K562 (cell line): ENCODE measurements around the gene BICDL1. TPM values are rescaled to one million over a fixed set of nuclear protein-coding genes. Genes with fewer than 3 reads are reported as not detected.

Source experiments
- C11orf30 ChIP-seq: fragments of 450-650 bp; IDR thresholded peaks from 2 replicates; pipeline ENCODE4 v1.6.1; 2016; ENCODE audit warnings: low read depth, mild to moderate bottlenecking
- CBFA2T2 ChIP-seq: fragments of 450-650 bp; conservative IDR thresholded peaks from 2 replicates; pipeline ENCODE4 v1.6.1; 2017; ENCODE audit warnings: mild to moderate bottlenecking
- CTBP1 ChIP-seq: fragments of 450-650 bp; IDR thresholded peaks from 2 replicates; pipeline ENCODE4 v1.6.1; 2016; ENCODE audit warnings: borderline replicate concordance
- FOXM1 ChIP-seq, 2 experiments: fragments of 450-650 bp in 1 of 2; sonication (generic) in 1 of 2; formaldehyde crosslinking in 1 of 2; IDR thresholded peaks; 2 replicates each; pipeline versions ENCODE4 v1.6.1 to v1.9.0; 2017 to 2022; ENCODE audit warnings: low read depth in 2 of 2, mild to moderate bottlenecking in 2 of 2, missing genetic modification reagents in 1 of 2, moderate library complexity in 1 of 2
- MAFF ChIP-seq: IDR thresholded peaks from 2 replicates; pipeline ENCODE4 v1.6.1; 2012; ENCODE audit warnings: low read length, improper control_type of control experiment
- RAD21 ChIP-seq, 2 experiments: fragments of 250-450 bp in 1 of 2; fragments of 450-650 bp in 1 of 2; sonication (Bioruptor Pico) in 1 of 2; formaldehyde crosslinking in 1 of 2; IDR thresholded peaks in 1 of 2; conservative IDR thresholded peaks in 1 of 2; 2 replicates each; pipeline versions ENCODE4 v1.4.0 to v1.8.0; 2020 to 2022; ENCODE audit warnings: mild to moderate bottlenecking in 2 of 2, moderate library complexity in 1 of 2
- RB1 ChIP-seq: fragments of 450-650 bp; IDR thresholded peaks from 2 replicates; pipeline ENCODE4 v1.6.1; 2017; ENCODE audit warnings: low read depth, mild to moderate bottlenecking
- TARDBP ChIP-seq: fragments of 450-650 bp; IDR thresholded peaks from 2 replicates; pipeline ENCODE4 v1.6.1; 2016
- ZBTB1 ChIP-seq: sonication (generic); formaldehyde crosslinking; IDR thresholded peaks from 2 replicates; pipeline ENCODE4 v1.8.1; 2023; ENCODE audit warnings: missing genetic modification reagents, low read depth, mild to moderate bottlenecking, borderline replicate concordance
- ZFP1 ChIP-seq: fragments of 450-650 bp; formaldehyde crosslinking; IDR thresholded peaks from 2 replicates; pipeline ENCODE4 v1.4.0; 2020; ENCODE audit warnings: mild to moderate bottlenecking, mixed read lengths
- polyA plus RNA-seq, 8 experiments: library from polyadenylated mRNA; depleted of rRNA in 4 of 8; stranded (reverse) in 5 of 8; unstranded in 3 of 8; fragments of >200 nt; fragmentation: Nextera tagmentation in 2 of 8; fragmentation: Illumina TruSeq in 1 of 8; extraction: Ambion mirVana in 2 of 8; extraction: Trizol in 1 of 8; gene quantifications; 2 replicates each; pipeline versions ENCODE4 v1.2.1 to v1.2.3, GENCODE V29; 2011 to 2014; ENCODE audit warnings: inconsistent platforms in 1 of 8, missing spikeins in 1 of 8
- total RNA-seq, 7 experiments: library from RNA; depleted of rRNA in 6 of 7; stranded (reverse); fragments of >200 nt in 6 of 7; fragmentation: Illumina TruSeq in 2 of 7; extraction: Trizol in 2 of 7; gene quantifications; 2 replicates each; pipeline versions ENCODE4 v1.2.1 to v1.2.3, GENCODE V29; 2011 to 2021; ENCODE audit warnings: low replicate concordance in 1 of 7
- TF ChIP-seq, protein P1 (sequence below): sonication (generic); formaldehyde crosslinking; IDR thresholded peaks from 2 replicates; pipeline ENCODE4 v1.8.1; 2023; ENCODE audit warnings: mild to moderate bottlenecking, missing genetic modification reagents
- TF ChIP-seq, protein P2 (sequence below): sonication (generic); formaldehyde crosslinking; IDR thresholded peaks from 2 replicates; pipeline ENCODE4 v1.8.0; 2022; ENCODE audit warnings: mild to moderate bottlenecking, missing genetic modification reagents, borderline replicate concordance
- TF ChIP-seq, protein P3 (sequence below), 3 experiments: IDR thresholded peaks in 2 of 3; conservative IDR thresholded peaks in 1 of 3; 2 replicates each; pipeline ENCODE4 v1.5.1; 2011 to 2012; ENCODE audit warnings: low read length in 3 of 3, mild to moderate bottlenecking in 3 of 3, control low read depth in 2 of 3, improper control_type of control experiment in 1 of 3, inconsistent platforms in 1 of 3, low read depth in 1 of 3, mixed read lengths in 1 of 3, moderate library complexity in 1 of 3; ENCODE audit not compliant: insufficient read depth in 2 of 3
- TF ChIP-seq, protein P4 (sequence below): conservative IDR thresholded peaks from 2 replicates; pipeline ENCODE4 v1.6.1; 2011; ENCODE audit warnings: low read depth, mild to moderate bottlenecking, low read length; ENCODE audit not compliant: control insufficient read depth
- TF ChIP-seq, protein P5 (sequence below): sonication (generic); formaldehyde crosslinking; IDR thresholded peaks from 2 replicates; pipeline ENCODE4 v1.9.0; 2022; ENCODE audit warnings: mild to moderate bottlenecking, missing genetic modification reagents

BICDL1 gene
- total and polyA plus RNA-seq, 9 of the 15 experiments (the other 6 are each of a cell fraction or from before 2014, with no cell fraction given): 0.06 to 2.0 (median 0.58) TPM

DNA sequence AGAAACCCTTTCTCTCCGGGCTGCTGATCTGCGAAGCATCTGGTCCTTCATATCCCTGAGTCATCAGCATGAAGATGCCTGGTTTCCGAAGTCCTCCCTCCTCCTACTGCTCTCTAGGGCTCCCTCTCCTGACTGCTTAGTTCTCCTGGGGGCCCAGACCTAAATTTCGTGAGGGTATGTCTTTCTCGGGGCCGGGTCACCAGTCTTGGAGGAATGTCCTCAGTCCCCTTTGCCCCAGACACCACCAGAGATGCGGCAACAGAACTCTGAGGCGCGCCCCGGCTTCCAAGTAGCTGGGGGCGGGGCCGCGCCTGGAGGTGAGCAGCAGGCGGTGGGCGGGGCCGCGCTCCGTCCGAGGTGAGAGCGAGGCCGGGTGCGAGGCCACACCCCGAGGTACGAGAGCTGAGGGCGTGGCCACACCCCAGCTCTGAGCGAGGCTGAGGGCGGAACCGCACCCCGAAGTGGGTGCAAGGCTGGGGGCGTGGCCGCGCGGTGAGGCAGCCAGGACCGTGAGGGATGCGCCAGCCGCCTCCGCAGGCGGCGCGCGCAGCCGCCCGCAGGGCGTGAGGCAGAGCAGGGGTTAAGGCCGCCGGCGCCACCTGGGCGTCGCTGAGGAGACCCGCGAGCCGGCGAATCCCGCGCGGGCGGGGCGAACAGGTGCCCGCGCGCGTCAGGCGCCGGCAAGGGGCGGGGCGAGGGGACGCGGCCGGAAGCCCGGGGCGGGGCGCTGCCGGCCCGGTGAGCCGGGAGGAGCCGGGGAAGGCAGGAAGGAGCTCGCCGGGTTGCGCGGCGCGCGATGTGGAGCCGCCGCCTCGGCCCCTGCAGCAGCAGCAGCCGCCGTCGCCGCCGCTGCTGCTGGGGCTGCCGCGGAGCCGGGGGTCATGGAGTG is at the start of gene BICDL1 (continued):
- TF ChIP-seq ZBTB1 (CRISPR knock-in tag) (peak; percentile 49; the same call in 1 of the 2 replicates), C11orf30 (peak; percentile 90), MAFF (peak; percentile 61), CBFA2T2 (0 out of 2 replicates have a peak, but pooled peaks have one; percentile 19), RB1 (peak; percentile 25; the same call in 1 of the 2 replicates), CTBP1 (peak; percentile 99), ZFP1 (CRISPR knock-in tag) (no peak), RAD21 (CRISPR knock-in tag; conservative IDR thresholded peaks at IDR 0.05 in 1 of 2, IDR thresholded peaks at IDR 0.05 in 1 of 2) (peak in 1 of 2 experiments; percentile 8; a peak in 1 of 4 replicates), TARDBP (0 out of 2 replicates have a peak, but pooled peaks have one; percentile 30), FOXM1 (IDR thresholded peaks at IDR 0.05; ENCODE audit: low read depth) (no peak), FOXM1 (CRISPR knock-in tag; IDR thresholded peaks at IDR 0.05; ENCODE audit: low read depth) (peak; percentile 75; the same call in 1 of the 2 replicates)
- TF ChIP-seq, protein P1, sequence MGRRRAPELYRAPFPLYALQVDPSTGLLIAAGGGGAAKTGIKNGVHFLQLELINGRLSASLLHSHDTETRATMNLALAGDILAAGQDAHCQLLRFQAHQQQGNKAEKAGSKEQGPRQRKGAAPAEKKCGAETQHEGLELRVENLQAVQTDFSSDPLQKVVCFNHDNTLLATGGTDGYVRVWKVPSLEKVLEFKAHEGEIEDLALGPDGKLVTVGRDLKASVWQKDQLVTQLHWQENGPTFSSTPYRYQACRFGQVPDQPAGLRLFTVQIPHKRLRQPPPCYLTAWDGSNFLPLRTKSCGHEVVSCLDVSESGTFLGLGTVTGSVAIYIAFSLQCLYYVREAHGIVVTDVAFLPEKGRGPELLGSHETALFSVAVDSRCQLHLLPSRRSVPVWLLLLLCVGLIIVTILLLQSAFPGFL (CRISPR knock-in tag): 0 out of 2 replicates have a peak, but pooled peaks have one; percentile 77
- TF ChIP-seq, protein P2, sequence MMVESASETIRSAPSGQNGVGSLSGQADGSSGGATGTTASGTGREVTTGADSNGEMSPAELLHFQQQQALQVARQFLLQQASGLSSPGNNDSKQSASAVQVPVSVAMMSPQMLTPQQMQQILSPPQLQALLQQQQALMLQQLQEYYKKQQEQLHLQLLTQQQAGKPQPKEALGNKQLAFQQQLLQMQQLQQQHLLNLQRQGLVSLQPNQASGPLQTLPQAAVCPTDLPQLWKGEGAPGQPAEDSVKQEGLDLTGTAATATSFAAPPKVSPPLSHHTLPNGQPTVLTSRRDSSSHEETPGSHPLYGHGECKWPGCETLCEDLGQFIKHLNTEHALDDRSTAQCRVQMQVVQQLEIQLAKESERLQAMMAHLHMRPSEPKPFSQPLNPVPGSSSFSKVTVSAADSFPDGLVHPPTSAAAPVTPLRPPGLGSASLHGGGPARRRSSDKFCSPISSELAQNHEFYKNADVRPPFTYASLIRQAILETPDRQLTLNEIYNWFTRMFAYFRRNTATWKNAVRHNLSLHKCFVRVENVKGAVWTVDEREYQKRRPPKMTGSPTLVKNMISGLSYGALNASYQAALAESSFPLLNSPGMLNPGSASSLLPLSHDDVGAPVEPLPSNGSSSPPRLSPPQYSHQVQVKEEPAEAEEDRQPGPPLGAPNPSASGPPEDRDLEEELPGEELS (CRISPR knock-in tag): no peak
- TF ChIP-seq, protein P3, sequence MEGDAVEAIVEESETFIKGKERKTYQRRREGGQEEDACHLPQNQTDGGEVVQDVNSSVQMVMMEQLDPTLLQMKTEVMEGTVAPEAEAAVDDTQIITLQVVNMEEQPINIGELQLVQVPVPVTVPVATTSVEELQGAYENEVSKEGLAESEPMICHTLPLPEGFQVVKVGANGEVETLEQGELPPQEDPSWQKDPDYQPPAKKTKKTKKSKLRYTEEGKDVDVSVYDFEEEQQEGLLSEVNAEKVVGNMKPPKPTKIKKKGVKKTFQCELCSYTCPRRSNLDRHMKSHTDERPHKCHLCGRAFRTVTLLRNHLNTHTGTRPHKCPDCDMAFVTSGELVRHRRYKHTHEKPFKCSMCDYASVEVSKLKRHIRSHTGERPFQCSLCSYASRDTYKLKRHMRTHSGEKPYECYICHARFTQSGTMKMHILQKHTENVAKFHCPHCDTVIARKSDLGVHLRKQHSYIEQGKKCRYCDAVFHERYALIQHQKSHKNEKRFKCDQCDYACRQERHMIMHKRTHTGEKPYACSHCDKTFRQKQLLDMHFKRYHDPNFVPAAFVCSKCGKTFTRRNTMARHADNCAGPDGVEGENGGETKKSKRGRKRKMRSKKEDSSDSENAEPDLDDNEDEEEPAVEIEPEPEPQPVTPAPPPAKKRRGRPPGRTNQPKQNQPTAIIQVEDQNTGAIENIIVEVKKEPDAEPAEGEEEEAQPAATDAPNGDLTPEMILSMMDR (IDR thresholded peaks at IDR 0.05 in 2 of 3, conservative IDR thresholded peaks at IDR 0.05 in 1 of 3; ENCODE audit: insufficient read depth in 2 of 3, low read depth in 1 of 3, low read length in 3 of 3): peak; percentile 33 to 50 (median 34); a peak in 3 of 6 replicates
- TF ChIP-seq, protein P4, sequence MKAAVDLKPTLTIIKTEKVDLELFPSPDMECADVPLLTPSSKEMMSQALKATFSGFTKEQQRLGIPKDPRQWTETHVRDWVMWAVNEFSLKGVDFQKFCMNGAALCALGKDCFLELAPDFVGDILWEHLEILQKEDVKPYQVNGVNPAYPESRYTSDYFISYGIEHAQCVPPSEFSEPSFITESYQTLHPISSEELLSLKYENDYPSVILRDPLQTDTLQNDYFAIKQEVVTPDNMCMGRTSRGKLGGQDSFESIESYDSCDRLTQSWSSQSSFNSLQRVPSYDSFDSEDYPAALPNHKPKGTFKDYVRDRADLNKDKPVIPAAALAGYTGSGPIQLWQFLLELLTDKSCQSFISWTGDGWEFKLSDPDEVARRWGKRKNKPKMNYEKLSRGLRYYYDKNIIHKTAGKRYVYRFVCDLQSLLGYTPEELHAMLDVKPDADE: peak; percentile 27; the same call in 1 of the 2 replicates
- TF ChIP-seq, protein P5, sequence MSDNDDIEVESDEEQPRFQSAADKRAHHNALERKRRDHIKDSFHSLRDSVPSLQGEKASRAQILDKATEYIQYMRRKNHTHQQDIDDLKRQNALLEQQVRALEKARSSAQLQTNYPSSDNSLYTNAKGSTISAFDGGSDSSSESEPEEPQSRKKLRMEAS (CRISPR knock-in tag): peak; percentile 58; the same call in 1 of the 2 replicates
